Measurements from ENCODE around the gene KRTAP4-8. TPM values are rescaled to one million over a fixed set of nuclear protein-coding genes. Genes with fewer than 3 reads are reported as not detected.

Gene KRTAP4-8
- total and polyA plus RNA-seq, 2 of the 8 experiments (the other 6 are each of a cell fraction or from before 2014, with no cell fraction given): not detected

DNA sequence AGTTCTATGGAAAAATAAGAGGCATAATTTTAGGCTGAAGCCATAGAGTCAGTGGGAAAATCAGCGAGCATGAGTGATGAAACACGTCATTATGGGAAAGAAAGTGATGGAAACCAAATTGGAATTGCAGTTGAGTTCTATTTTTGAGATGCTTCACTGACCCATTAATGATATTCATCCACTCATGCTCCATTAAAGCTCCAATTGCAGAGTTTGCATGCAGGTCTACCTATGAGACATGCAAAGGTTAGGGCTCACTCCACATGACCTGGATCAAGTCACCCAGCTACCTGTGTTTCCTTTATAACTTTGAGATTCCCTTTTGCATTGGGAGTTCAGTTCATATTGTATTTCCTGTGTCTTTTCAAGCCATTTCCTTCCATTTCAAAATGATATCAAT, 24.3 kb downstream of the KRTAP4-8 start:
- H3K79me1 ChIP-seq (ENCODE audit: low read depth, low read length): no peaks in the 10 kb centered on the region
- no peak overlapping the region for H3K9ac ChIP-seq (replicated peaks in 1 of 4; ENCODE audit: extremely low read depth in 1 of 4, low read depth in 3 of 4, low read length in 3 of 4)
- H4K20me1 ChIP-seq (replicated peaks in 1 of 2; ENCODE audit: control insufficient read depth in 1 of 2, insufficient read depth in 2 of 2, low read length in 2 of 2): no peaks in the 10 kb centered on the region
- no peak overlapping the region for H3K4me2 ChIP-seq (ENCODE audit: insufficient read depth in 1 of 2, low read depth in 2 of 2, low read length in 2 of 2)
- no peaks in the 10 kb centered on the region for H3K79me2 ChIP-seq (ENCODE audit: control insufficient read depth in 1 of 2, insufficient read depth in 2 of 2, low read length in 2 of 2)
- H2BK120ac ChIP-seq (replicated peaks; ENCODE audit: low read depth, low read length): no peak overlapping the region
- H3K27me3 ChIP-seq (replicated peaks in 1 of 4; ENCODE audit: control insufficient read depth in 3 of 4, extremely low read depth in 1 of 4, insufficient read depth in 3 of 4, low read length in 3 of 4): no peaks in the 10 kb centered on the region
- WGBS, 2 experiments (ENCODE audit: extremely low coverage in 1 of 2, insufficient coverage in 1 of 2, insufficient read length in 1 of 2, insufficient replicate concordance in 2 of 2, low coverage in 1 of 2, low lambda C conversion rate in 2 of 2, missing lambda C conversion rate in 1 of 2): 90% methylated on average over 2 of the region's 2 CpGs; no CpG with 5 or more reads in 1 of the 2 experiments
- no peak overlapping the region for H3K4me3 ChIP-seq (ENCODE audit: extremely low read depth in 1 of 4, insufficient read depth in 2 of 4, low read depth in 3 of 4, low read length in 4 of 4)
- H3K23ac ChIP-seq (ENCODE audit: insufficient read length): no peak overlapping the region
- FAIRE-seq: no peak
- H3K4ac ChIP-seq (replicated peaks; ENCODE audit: insufficient read length, low read depth, low read length): no peak overlapping the region
- no peak overlapping the region for H4K5ac ChIP-seq (ENCODE audit: insufficient read length, low read depth, low read length)
- DNase-seq (ENCODE audit: low read depth in 1 of 2, low spot score in 2 of 2): no peak
- H2BK12ac ChIP-seq (ENCODE audit: low read depth, low read length): no peak overlapping the region
- H2AFZ ChIP-seq (ENCODE audit: low read length): no peak overlapping the region
- H3K14ac ChIP-seq (ENCODE audit: insufficient read length): no peak overlapping the region
- no peaks in the 10 kb centered on the region for H3K36me3 ChIP-seq (ENCODE audit: control insufficient read depth in 2 of 4, insufficient read depth in 4 of 4, low read length in 3 of 4)
- no peak overlapping the region for H4K8ac ChIP-seq (ENCODE audit: extremely low read depth, insufficient read depth, low read length)
- no peak overlapping the region for H4K91ac ChIP-seq (replicated peaks; ENCODE audit: insufficient read length, low read length)
- no peaks in the 10 kb centered on the region for H3K4me1 ChIP-seq (replicated peaks in 1 of 4; ENCODE audit: control insufficient read depth in 3 of 4, insufficient read depth in 4 of 4, low read length in 3 of 4)
- H3K56ac ChIP-seq (replicated peaks; ENCODE audit: insufficient read length, low read depth, low read length): no peak overlapping the region
- POLR2A ChIA-PET (ENCODE audit: partially characterized antibody): no interaction called here
- no peak overlapping the region for H3K27ac ChIP-seq (ENCODE audit: low read depth, low read length)
- no peak overlapping the region for H2AK5ac ChIP-seq (ENCODE audit: low read depth, low read length)
- CTCF ChIA-PET (ENCODE audit: partially characterized antibody): interaction anchor here (1.5 kb wide), 1 partner anchor 164 kb away, joined by 4 read pairs; no protein-coding TSS in a partner anchor
- H3K23me2 ChIP-seq (ENCODE audit: low read depth, low read length): no peaks in the 10 kb centered on the region
- no peaks in the 10 kb centered on the region for H3K9me3 ChIP-seq (ENCODE audit: insufficient read depth in 2 of 2, low read depth in 1 of 2, low read length in 1 of 2)
- H3K18ac ChIP-seq (ENCODE audit: extremely low read depth, low read length): no peak overlapping the region
- no peak overlapping the region for H2BK20ac ChIP-seq (ENCODE audit: low read length)
- TF ChIP-seq KDM1A (IDR thresholded peaks at IDR 0.05; ENCODE audit: borderline replicate concordance, low read length) (no peak), POLR2A (IDR thresholded peaks at IDR 0.05; ENCODE audit: control extremely low read depth in 1 of 2, low read depth in 2 of 2, low read length in 2 of 2) (no peak), GTF2F1 (IDR thresholded peaks at IDR 0.05; ENCODE audit: borderline replicate concordance, low read depth, low read length) (no peak), SAP30 (IDR thresholded peaks at IDR 0.05; ENCODE audit: insufficient read depth, insufficient replicate concordance, low read length) (no peak), TCF12 (IDR thresholded peaks at IDR 0.05; ENCODE audit: low read depth, low read length) (no peak), BRCA1 (IDR thresholded peaks at IDR 0.05; ENCODE audit: low read depth, low read length) (no peak), TEAD4 (IDR thresholded peaks at IDR 0.05; ENCODE audit: low read depth, low read length) (no peak), SRF (IDR thresholded peaks at IDR 0.05; ENCODE audit: low read depth, low read length) (no peak)
- no peak overlapping the region for H2BK5ac ChIP-seq (ENCODE audit: low read depth, low read length)
- no peak overlapping the region for H2BK15ac ChIP-seq (ENCODE audit: low read length)
